Muscle of leg (tissue), 11 donors: Measurements from ENCODE around the gene RNF40. TPM values are rescaled to one million over a fixed set of nuclear protein-coding genes. Genes with fewer than 3 reads are reported as not detected.

Experiments used
- DNase-seq: peaks from one replicate; pipeline ENCODE4 v3.0.0; 2013
- H3K27ac ChIP-seq: one replicate; pipeline ENCODE4 v1.5.1; 2013; ENCODE audit warnings: mild to moderate bottlenecking, low read length, control low read depth
- H3K27me3 ChIP-seq: one replicate; pipeline ENCODE4 v1.6.1; 2013; ENCODE audit warnings: low read length; ENCODE audit not compliant: control insufficient read depth, insufficient read depth
- H3K36me3 ChIP-seq: one replicate; pipeline ENCODE4 v1.6.1; 2013; ENCODE audit warnings: low read length; ENCODE audit not compliant: control insufficient read depth, insufficient read depth
- H3K4me1 ChIP-seq: one replicate; pipeline ENCODE4 v1.6.1; 2013; ENCODE audit warnings: low read length; ENCODE audit not compliant: control insufficient read depth, insufficient read depth
- H3K4me3 ChIP-seq: one replicate; pipeline ENCODE4 v1.5.1; 2013; ENCODE audit warnings: low read length, control low read depth
- H3K9me3 ChIP-seq: replicated peaks from 2 replicates; pipeline ENCODE4 v1.6.1; 2013; ENCODE audit warnings: low read depth, low read length; ENCODE audit not compliant: control insufficient read depth
- whole genome bisulfite sequencing: methylation state at CpG from one replicate; pipeline ENCODE4 v1.1.5; 2013; ENCODE audit warnings: missing lambda C conversion rate; ENCODE audit not compliant: insufficient coverage; 5-methylcytosine and 5-hydroxymethylcytosine counted together
- polyA plus RNA-seq, 8 donors: library from polyadenylated mRNA; unstranded; fragments of 120-200 nt; gene quantifications; one replicate each; pipeline versions ENCODE4 v1.2.1 to v1.2.3, GENCODE V29; 2013; ENCODE audit warnings: inconsistent platforms in 1 of 8, low replicate concordance in 1 of 8; ENCODE audit not compliant: insufficient read length in 8 of 8, insufficient read depth in 1 of 8
- total RNA-seq: library from RNA; stranded (reverse); fragments of 120-200 nt; gene quantifications from one replicate; pipeline ENCODE4 v1.2.4, GENCODE V29; 2013

The RNF40 gene
- total and polyA plus RNA-seq, 9 donors: 43.9 to 72.0 (median 56.6) TPM

- Histone ChIP-seq H3K27ac (peak overlapping the region; percentile 7), H3K9me3 (no peaks in the 10 kb centered on the region), H3K4me1 (no peaks in the 10 kb centered on the region), H3K36me3 (peaks cover 84% of the 10 kb centered on the region), H3K4me3 (no peak overlapping the region), H3K27me3 (no peaks in the 10 kb centered on the region)
- 77% methylated on average over 12 of the region's 23 CpGs for WGBS
- peak; percentile 53 for DNase-seq
Observed at GRCh38 chr16:30724641-30725417, 37.3 kb upstream of the RNF40 start.

- Histone ChIP-seq H3K36me3 (peaks cover 84% of the 10 kb centered on the region), H3K27ac (peak overlapping the region; percentile 7)
- WGBS: no CpG with 5 or more reads among the region's 3 CpGs
Observed at GRCh38 chr16:30725418-30725792, 36.7 kb upstream of the RNF40 start.

GRCh38 chr16:30728321-30728720 is 33.8 kb upstream of the RNF40 start:
- Histone ChIP-seq H3K27ac (no peak overlapping the region), H3K36me3 (peaks cover 74% of the 10 kb centered on the region), H3K27me3 (no peaks in the 10 kb centered on the region), H3K4me1 (no peaks in the 10 kb centered on the region), H3K9me3 (no peaks in the 10 kb centered on the region), H3K4me3 (no peak overlapping the region)
- DNase-seq: no peak
- WGBS: 100% methylated on average over 1 of the region's 6 CpGs

More at GRCh38 chr16:30725418-30725792, 36.7 kb upstream of the RNF40 start:
- Histone ChIP-seq H3K4me1 (no peaks in the 10 kb centered on the region), H3K4me3 (no peak overlapping the region), H3K27me3 (no peaks in the 10 kb centered on the region), H3K9me3 (no peaks in the 10 kb centered on the region)
- DNase-seq: no peak

- Histone ChIP-seq H3K27me3 (no peaks in the 10 kb centered on the region), H3K4me3 (no peak overlapping the region), H3K9me3 (no peaks in the 10 kb centered on the region), H3K4me1 (no peaks in the 10 kb centered on the region), H3K36me3 (peaks cover 74% of the 10 kb centered on the region), H3K27ac (no peak overlapping the region)
- peak; percentile 55 for DNase-seq
- WGBS: 66% methylated on average over 7 of the region's 17 CpGs
Observed at GRCh38 chr16:30728899-30729672, 33.0 kb upstream of the RNF40 start.

- Histone ChIP-seq H3K36me3 (peaks cover 73% of the 10 kb centered on the region), H3K27me3 (no peaks in the 10 kb centered on the region), H3K27ac (no peak overlapping the region), H3K4me1 (no peaks in the 10 kb centered on the region), H3K9me3 (no peaks in the 10 kb centered on the region), H3K4me3 (no peak overlapping the region)
- DNase-seq: no peak
- WGBS: 96% methylated on average over 2 of the region's 3 CpGs
Observed at GRCh38 chr16:30731411-30731810, 30.7 kb upstream of the RNF40 start.

DNA sequence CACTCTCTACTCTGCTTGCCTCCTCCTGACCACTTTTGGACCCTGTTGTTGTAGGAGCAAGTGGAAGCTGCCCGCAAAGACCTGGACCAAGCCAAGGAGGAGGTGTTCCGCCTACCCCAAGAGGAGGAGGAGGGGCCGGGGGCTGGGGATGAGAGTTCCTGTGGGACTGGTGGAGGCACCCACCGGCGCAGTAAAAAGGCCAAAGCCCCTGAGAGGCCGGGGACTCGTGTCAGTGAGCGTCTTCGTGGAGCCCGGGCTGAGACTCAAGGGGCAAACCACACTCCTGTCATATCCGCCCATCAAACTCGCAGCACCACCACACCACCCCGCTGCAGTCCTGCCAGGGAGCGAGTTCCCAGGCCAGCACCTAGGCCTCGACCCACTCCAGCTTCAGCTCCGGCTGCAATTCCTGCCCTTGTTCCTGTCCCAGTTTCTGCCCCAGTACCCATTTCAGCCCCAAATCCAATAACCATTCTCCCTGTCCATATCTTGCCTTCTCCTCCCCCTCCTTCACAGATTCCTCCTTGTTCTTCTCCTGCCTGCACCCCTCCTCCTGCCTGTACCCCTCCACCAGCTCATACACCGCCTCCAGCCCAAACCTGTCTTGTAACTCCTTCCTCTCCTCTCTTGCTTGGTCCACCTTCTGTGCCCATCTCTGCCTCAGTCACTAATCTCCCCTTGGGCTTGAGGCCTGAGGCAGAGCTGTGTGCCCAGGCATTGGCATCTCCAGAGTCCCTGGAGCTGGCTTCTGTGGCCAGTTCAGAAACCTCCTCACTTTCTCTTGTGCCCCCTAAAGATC is 24.9 kb upstream of the RNF40 start:
- no peaks in the 10 kb centered on the region for H3K9me3 ChIP-seq
- peaks cover 89% of the 10 kb centered on the region for H3K36me3 ChIP-seq
- DNase-seq: no peak
- H3K4me1 ChIP-seq: peaks cover 6% of the 10 kb centered on the region
- H3K4me3 ChIP-seq: no peak overlapping the region
- no peak overlapping the region for H3K27ac ChIP-seq
- whole genome bisulfite sequencing: 90% methylated on average over 17 of the region's 17 CpGs
- no peaks in the 10 kb centered on the region for H3K27me3 ChIP-seq

- H3K9me3 ChIP-seq: no peaks in the 10 kb centered on the region
- 95% methylated on average over 22 of the region's 25 CpGs for whole genome bisulfite sequencing
- no peak overlapping the region for H3K4me3 ChIP-seq
- peaks cover 89% of the 10 kb centered on the region for H3K36me3 ChIP-seq
- no peaks in the 10 kb centered on the region for H3K27me3 ChIP-seq
- DNase-seq: no peak
- peaks cover 6% of the 10 kb centered on the region for H3K4me1 ChIP-seq
- no peak overlapping the region for H3K27ac ChIP-seq
Observed at GRCh38 chr16:30737794-30738648, 24.1 kb upstream of the RNF40 start.

DNA sequence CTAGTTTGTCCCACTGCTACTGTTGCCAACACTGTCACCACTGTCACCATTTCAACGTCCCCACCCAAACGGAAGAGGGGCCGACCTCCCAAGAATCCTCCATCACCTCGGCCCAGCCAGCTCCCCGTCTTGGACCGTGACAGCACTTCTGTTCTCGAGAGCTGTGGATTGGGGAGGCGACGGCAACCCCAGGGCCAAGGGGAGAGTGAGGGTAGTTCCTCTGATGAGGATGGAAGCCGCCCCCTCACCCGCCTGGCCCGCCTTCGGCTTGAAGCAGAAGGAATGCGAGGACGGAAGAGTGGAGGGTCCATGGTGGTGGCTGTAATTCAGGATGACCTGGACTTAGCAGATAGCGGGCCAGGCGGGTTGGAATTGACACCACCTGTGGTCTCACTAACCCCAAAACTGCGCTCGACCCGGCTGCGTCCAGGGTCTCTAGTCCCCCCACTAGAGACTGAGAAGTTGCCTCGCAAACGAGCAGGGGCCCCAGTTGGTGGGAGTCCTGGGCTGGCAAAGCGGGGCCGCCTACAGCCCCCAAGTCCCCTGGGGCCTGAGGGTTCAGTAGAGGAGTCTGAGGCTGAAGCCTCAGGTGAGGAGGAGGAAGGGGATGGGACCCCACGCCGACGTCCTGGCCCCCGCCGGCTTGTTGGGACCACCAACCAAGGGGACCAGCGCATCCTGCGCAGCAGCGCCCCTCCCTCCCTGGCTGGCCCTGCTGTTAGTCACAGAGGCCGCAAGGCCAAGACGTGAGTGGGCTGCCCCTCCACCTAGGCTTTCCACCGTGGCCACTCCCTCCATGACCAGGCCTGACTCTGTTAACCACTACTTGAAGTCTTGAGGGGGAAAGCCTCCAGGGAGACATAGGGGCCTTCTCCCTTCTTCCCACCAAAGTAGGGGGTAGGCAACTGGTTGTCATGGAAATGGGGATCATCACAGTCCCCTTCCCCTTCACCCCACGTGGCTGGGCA is 22.9 kb upstream of the RNF40 start:
- DNase-seq: no peak
- no peaks in the 10 kb centered on the region for H3K27me3 ChIP-seq
- no peak overlapping the region for H3K27ac ChIP-seq
- 95% methylated on average over 8 of the region's 37 CpGs for WGBS
- H3K4me3 ChIP-seq: no peak overlapping the region
- peaks cover 83% of the 10 kb centered on the region for H3K36me3 ChIP-seq
- H3K4me1 ChIP-seq: peaks cover 7% of the 10 kb centered on the region
- H3K9me3 ChIP-seq: no peaks in the 10 kb centered on the region
